Panc1 (cell line): Measurements from ENCODE around the gene EEF1AKMT1.

Experiments
- REST ChIP-seq, 2 experiments: IDR thresholded peaks; 2 replicates each; pipeline ENCODE4 v1.6.1; 2011 to 2012; ENCODE audit warnings: low read depth in 2 of 2, control low read depth in 1 of 2, low read length in 1 of 2, mild to moderate bottlenecking in 1 of 2, moderate library complexity in 1 of 2; ENCODE audit not compliant: insufficient read depth in 1 of 2
- TF ChIP-seq, protein P1 (sequence below): fragments of 450-650 bp; IDR thresholded peaks from 2 replicates; pipeline ENCODE4 v1.5.1; 2017; ENCODE audit warnings: mild to moderate bottlenecking

- TF ChIP-seq, protein P1, sequence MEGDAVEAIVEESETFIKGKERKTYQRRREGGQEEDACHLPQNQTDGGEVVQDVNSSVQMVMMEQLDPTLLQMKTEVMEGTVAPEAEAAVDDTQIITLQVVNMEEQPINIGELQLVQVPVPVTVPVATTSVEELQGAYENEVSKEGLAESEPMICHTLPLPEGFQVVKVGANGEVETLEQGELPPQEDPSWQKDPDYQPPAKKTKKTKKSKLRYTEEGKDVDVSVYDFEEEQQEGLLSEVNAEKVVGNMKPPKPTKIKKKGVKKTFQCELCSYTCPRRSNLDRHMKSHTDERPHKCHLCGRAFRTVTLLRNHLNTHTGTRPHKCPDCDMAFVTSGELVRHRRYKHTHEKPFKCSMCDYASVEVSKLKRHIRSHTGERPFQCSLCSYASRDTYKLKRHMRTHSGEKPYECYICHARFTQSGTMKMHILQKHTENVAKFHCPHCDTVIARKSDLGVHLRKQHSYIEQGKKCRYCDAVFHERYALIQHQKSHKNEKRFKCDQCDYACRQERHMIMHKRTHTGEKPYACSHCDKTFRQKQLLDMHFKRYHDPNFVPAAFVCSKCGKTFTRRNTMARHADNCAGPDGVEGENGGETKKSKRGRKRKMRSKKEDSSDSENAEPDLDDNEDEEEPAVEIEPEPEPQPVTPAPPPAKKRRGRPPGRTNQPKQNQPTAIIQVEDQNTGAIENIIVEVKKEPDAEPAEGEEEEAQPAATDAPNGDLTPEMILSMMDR: no peak
- TF ChIP-seq REST (IDR thresholded peaks at IDR 0.05; ENCODE audit: insufficient read depth in 1 of 2, low read depth in 2 of 2, low read length in 1 of 2): no peak
Observed at GRCh38 chr13:20728579-20729311, 45.0 kb downstream of the EEF1AKMT1 start.
